MM.1S (cell line): ENCODE data around the gene SCN4B.

Experiments
- DNase-seq: peaks from one replicate; pipeline ENCODE4 v3.0.0-alpha.2; 2015
- H2AFZ ChIP-seq: fragments of 300-600 bp; sonication (generic); 2 replicates; pipeline ENCODE4 v1.6.0; 2016; ENCODE audit warnings: antibody characterized with exemption, low read length
- H3F3A ChIP-seq: fragments of 300-600 bp; sonication (generic); 2 replicates; pipeline ENCODE4 v1.6.1; 2016; ENCODE audit warnings: mild to moderate bottlenecking, antibody characterized with exemption, low read length, moderate library complexity, mixed read lengths; ENCODE audit not compliant: insufficient read depth
- H3K27ac ChIP-seq: fragments of 300-600 bp; sonication (generic); 2 replicates; pipeline ENCODE4 v1.5.1; 2016; ENCODE audit warnings: mild to moderate bottlenecking, low read length
- H3K27me3 ChIP-seq: fragments of 300-600 bp; sonication (generic); replicated peaks from 2 replicates; pipeline ENCODE4 v1.6.0; 2016; ENCODE audit warnings: low read length; ENCODE audit not compliant: insufficient read depth
- H3K36me3 ChIP-seq: fragments of 300-600 bp; sonication (generic); replicated peaks from 2 replicates; pipeline ENCODE4 v1.6.1; 2016; ENCODE audit warnings: mild to moderate bottlenecking, low read length, mixed read lengths; ENCODE audit not compliant: insufficient read depth
- H3K4me1 ChIP-seq: fragments of 300-600 bp; sonication (generic); 2 replicates; pipeline ENCODE4 v1.6.1; 2016; ENCODE audit warnings: low read length, mixed read lengths
- H3K4me2 ChIP-seq: fragments of 300-600 bp; sonication (generic); 2 replicates; pipeline ENCODE4 v1.6.0; 2016; ENCODE audit warnings: low read depth, low read length
- H3K4me3 ChIP-seq: fragments of 300-600 bp; sonication (generic); 2 replicates; pipeline ENCODE4 v1.5.1; 2016; ENCODE audit warnings: low read length, mixed read lengths
- H3K79me2 ChIP-seq: fragments of 300-600 bp; sonication (generic); 2 replicates; pipeline ENCODE4 v1.6.1; 2016; ENCODE audit warnings: mixed run types, low read length, mixed read lengths
- H3K9ac ChIP-seq: fragments of 300-600 bp; sonication (generic); 2 replicates; pipeline ENCODE4 v1.6.1; 2016; ENCODE audit warnings: low read length, mixed read lengths
- H3K9me2 ChIP-seq: fragments of 300-600 bp; sonication (generic); replicated peaks from 2 replicates; pipeline ENCODE4 v1.6.1; 2016; ENCODE audit warnings: mild to moderate bottlenecking, low read length, mixed read lengths; ENCODE audit not compliant: insufficient read depth
- H3K9me3 ChIP-seq: fragments of 300-600 bp; sonication (generic); replicated peaks from 2 replicates; pipeline ENCODE4 v1.6.1; 2016; ENCODE audit warnings: mild to moderate bottlenecking, low read length, mixed read lengths; ENCODE audit not compliant: insufficient read depth
- H4K20me1 ChIP-seq: fragments of 300-600 bp; sonication (generic); 2 replicates; pipeline ENCODE4 v1.6.1; 2016; ENCODE audit warnings: mild to moderate bottlenecking, low read length, moderate library complexity, mixed read lengths; ENCODE audit not compliant: insufficient read depth
- CTCF ChIP-seq: fragments of 300-600 bp; sonication (generic); IDR thresholded peaks from 2 replicates; pipeline ENCODE4 v1.5.1; 2016; ENCODE audit warnings: antibody characterized with exemption, low read length, mixed read lengths
- EZH2 ChIP-seq: fragments of 300-600 bp; sonication (generic); optimal IDR thresholded peaks from 2 replicates; pipeline ENCODE3; 2017; ENCODE audit warnings: low read depth, mild to moderate bottlenecking, antibody characterized with exemption, low read length, mixed read lengths
- EZH2phosphoT487 ChIP-seq: fragments of 300-600 bp; sonication (generic); IDR thresholded peaks from 2 replicates; pipeline ENCODE4 v1.6.1; 2018; ENCODE audit warnings: antibody characterized with exemption, low read length

Gene SCN4B

GRCh38 chr11:118163494-118163893 lies 10.9 kb upstream of the SCN4B start:
- H3K79me2 ChIP-seq: no peaks in the 10 kb centered on the region
- H3K9ac ChIP-seq: no peak overlapping the region
- no peaks in the 10 kb centered on the region for H3K4me1 ChIP-seq
- H3K36me3 ChIP-seq: no peaks in the 10 kb centered on the region
- peaks cover 87% of the 10 kb centered on the region for H3K27me3 ChIP-seq
- no peak overlapping the region for H3K27ac ChIP-seq
- no peaks in the 10 kb centered on the region for H4K20me1 ChIP-seq
- H3K4me2 ChIP-seq: no peak overlapping the region
- no peaks in the 10 kb centered on the region for H3K9me3 ChIP-seq
- H2AFZ ChIP-seq: no peak overlapping the region
- TF ChIP-seq EZH2: no peak
- no peak for TF ChIP-seq EZH2phosphoT487
- TF ChIP-seq CTCF: no peak
- DNase-seq: no peak
- H3F3A ChIP-seq: no peaks in the 10 kb centered on the region
- no peaks in the 10 kb centered on the region for H3K9me2 ChIP-seq
- no peak overlapping the region for H3K4me3 ChIP-seq

- Histone ChIP-seq H2AFZ (no peak overlapping the region), H3K4me2 (no peak overlapping the region), H3F3A (no peaks in the 10 kb centered on the region), H3K9ac (no peak overlapping the region), H3K9me2 (no peaks in the 10 kb centered on the region), H4K20me1 (no peaks in the 10 kb centered on the region), H3K27ac (no peak overlapping the region), H3K79me2 (no peaks in the 10 kb centered on the region), H3K36me3 (no peaks in the 10 kb centered on the region), H3K4me1 (no peaks in the 10 kb centered on the region), H3K9me3 (no peaks in the 10 kb centered on the region), H3K27me3 (peaks cover 87% of the 10 kb centered on the region), H3K4me3 (no peak overlapping the region)
- TF ChIP-seq EZH2phosphoT487 (no peak), CTCF (no peak), EZH2 (no peak)
- no peak for DNase-seq
Observed at GRCh38 chr11:118162846-118163245, 10.2 kb upstream of the SCN4B start.

- no peak overlapping the region for H3K9ac ChIP-seq
- no peak overlapping the region for H3K27ac ChIP-seq
- no peaks in the 10 kb centered on the region for H3K9me2 ChIP-seq
- no peaks in the 10 kb centered on the region for H3F3A ChIP-seq
- no peaks in the 10 kb centered on the region for H3K9me3 ChIP-seq
- H2AFZ ChIP-seq: no peak overlapping the region
- H3K79me2 ChIP-seq: no peaks in the 10 kb centered on the region
- DNase-seq: no peak
- TF ChIP-seq CTCF: no peak
- no peak for TF ChIP-seq EZH2phosphoT487
- TF ChIP-seq EZH2: no peak
- peaks cover 87% of the 10 kb centered on the region for H3K27me3 ChIP-seq
- no peak overlapping the region for H3K4me2 ChIP-seq
- no peak overlapping the region for H3K4me3 ChIP-seq
- H3K4me1 ChIP-seq: no peaks in the 10 kb centered on the region
- no peaks in the 10 kb centered on the region for H4K20me1 ChIP-seq
- H3K36me3 ChIP-seq: no peaks in the 10 kb centered on the region
Observed at GRCh38 chr11:118161786-118162185, 9.2 kb upstream of the SCN4B start.
